Measurements from ENCODE around the gene MAN1C1. TPM values are rescaled to one million over a fixed set of nuclear protein-coding genes. Genes with fewer than 3 reads are reported as not detected.
A peak's percentile ranks its signal among the peaks of the same experiment; 100 is the strongest.

The MAN1C1 gene
- total RNA-seq, 4 donors from 2014 or later = 28.1 to 60.4 (median 32.7) TPM

GRCh38 chr1:25675729-25676476 is 59.3 kb downstream of the MAN1C1 start:
- 88 to 89% methylated on average over 11 of the region's 11 CpGs for WGBS, 2 donors
- no peaks in the 10 kb centered on the region for H3K9me3 ChIP-seq
- intact Hi-C loops (cut with DNase I) = loop anchor here (10.0 kb wide), 1 partner anchor 51 kb away; no protein-coding TSS in a partner anchor
- H3K4me3 ChIP-seq (replicated peaks in 1 of 3) = no peak overlapping the region
- peak overlapping the region in 2 of 3 donors; percentile 25 to 58 for H3K27ac ChIP-seq
- peaks cover 12% of the 10 kb centered on the region in 2 donors for H3K4me1 ChIP-seq
- H3K36me3 ChIP-seq = no peaks in the 10 kb centered on the region
- no peak for DNase-seq
- no peak for TF ChIP-seq CTCF (IDR thresholded peaks at IDR 0.05)
- H3K27me3 ChIP-seq = no peaks in the 10 kb centered on the region

- 18 to 25% methylated on average over 3 of the region's 3 CpGs for WGBS, 2 donors
- Histone ChIP-seq H3K27me3 (no peaks in the 10 kb centered on the region), H3K27ac (peak overlapping the region; percentile 16 to 58 (median 25)), H3K9me3 (no peaks in the 10 kb centered on the region), H3K4me1 (peaks cover 12% of the 10 kb centered on the region in 2 donors), H3K4me3 (replicated peaks in 1 of 3) (no peak overlapping the region), H3K36me3 (no peaks in the 10 kb centered on the region)
- peak; percentile 70 to 81 for DNase-seq
- no peak for TF ChIP-seq POLR2A (IDR thresholded peaks at IDR 0.05)
- TF ChIP-seq CTCF (IDR thresholded peaks at IDR 0.05) = no peak
- intact Hi-C loops (cut with DNase I) = loop anchor here (10.0 kb wide), 1 partner anchor 52 kb away; no protein-coding TSS in a partner anchor
Measured at GRCh38 chr1:25676488-25676887, 59.9 kb downstream of the MAN1C1 start.

DNA sequence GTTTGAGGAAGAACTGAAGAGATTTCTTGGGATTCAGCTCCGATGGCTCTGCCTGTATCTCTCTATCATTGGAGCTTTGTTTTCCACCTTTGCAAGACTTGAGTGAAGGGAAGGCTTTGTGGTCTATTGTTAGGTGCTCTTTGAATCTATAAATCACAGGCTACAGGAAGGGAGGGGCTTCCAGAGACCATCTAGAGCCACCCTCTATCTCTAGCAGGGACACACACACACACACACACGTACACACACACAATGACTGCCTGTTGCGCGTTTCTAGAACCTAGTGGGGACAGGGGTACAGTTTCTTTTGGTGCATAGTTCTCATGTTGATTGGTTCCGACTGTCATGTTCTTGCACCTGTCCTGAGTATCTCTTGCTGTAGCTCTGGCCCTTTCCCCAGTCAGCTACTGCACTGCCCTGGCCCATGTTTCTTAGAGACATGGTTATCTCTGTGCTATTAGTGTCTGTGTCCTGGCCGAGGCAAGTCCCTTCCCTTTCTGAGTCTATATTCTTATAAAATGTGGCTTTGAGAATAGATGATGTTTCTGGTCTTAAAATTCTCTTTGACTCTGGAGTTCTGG is 60.7 kb downstream of the MAN1C1 start:
- Histone ChIP-seq H3K36me3 (no peaks in the 10 kb centered on the region), H3K4me1 (peaks cover 12 to 16% of the 10 kb centered on the region in 2 donors), H3K4me3 (replicated peaks in 1 of 3) (no peak overlapping the region), H3K9me3 (no peaks in the 10 kb centered on the region), H3K27me3 (no peaks in the 10 kb centered on the region), H3K27ac (peak overlapping the region in 2 of 3 donors; percentile 25 to 58)
- no peak for TF ChIP-seq CTCF (IDR thresholded peaks at IDR 0.05)
- no peak for TF ChIP-seq POLR2A (IDR thresholded peaks at IDR 0.05)
- 89 to 91% methylated on average over 6 of the region's 6 CpGs for WGBS, 2 donors
- intact Hi-C loops (cut with DNase I) = loop anchor here (10.0 kb wide), 1 partner anchor 52 kb away; no protein-coding TSS in a partner anchor
- DNase-seq = no peak

GRCh38 chr1:25679171-25679570 is 62.6 kb downstream of the MAN1C1 start:
- 90 to 96% methylated on average over 2 of the region's 2 CpGs for WGBS, 2 donors
- H3K27ac ChIP-seq = no peak overlapping the region
- intact Hi-C loops (cut with DNase I) = loop anchor here (10.0 kb wide), 1 partner anchor 54 kb away; no protein-coding TSS in a partner anchor
- no peaks in the 10 kb centered on the region for H3K9me3 ChIP-seq
- no peaks in the 10 kb centered on the region for H3K27me3 ChIP-seq
- no peak for DNase-seq
- H3K4me3 ChIP-seq (replicated peaks in 1 of 3) = no peak overlapping the region
- peaks cover 29 to 35% of the 10 kb centered on the region in 2 donors for H3K4me1 ChIP-seq
- no peaks in the 10 kb centered on the region for H3K36me3 ChIP-seq
- TF ChIP-seq POLR2A (IDR thresholded peaks at IDR 0.05) (no peak), CTCF (IDR thresholded peaks at IDR 0.05) (no peak)

- intact Hi-C loops (cut with DNase I) = loop anchor here (5.0 kb wide), 1 partner anchor 62 kb away; no protein-coding TSS in a partner anchor
- Histone ChIP-seq H3K27ac (no peak overlapping the region), H3K9me3 (no peaks in the 10 kb centered on the region), H3K36me3 (no peaks in the 10 kb centered on the region), H3K4me1 (peaks cover 36 to 49% of the 10 kb centered on the region in 2 donors), H3K4me3 (replicated peaks in 1 of 3) (no peak overlapping the region), H3K27me3 (no peaks in the 10 kb centered on the region)
- DNase-seq = no peak
- TF ChIP-seq CTCF (IDR thresholded peaks at IDR 0.05) (no peak), POLR2A (IDR thresholded peaks at IDR 0.05) (no peak)
- 98 to 99% methylated on average over 4 of the region's 4 CpGs for WGBS, 2 donors
Measured at GRCh38 chr1:25680701-25681100, 64.1 kb downstream of the MAN1C1 start.
